ENCODE results near the gene CCDC102A.
"Not testable (repeated sequence)": the region's sequence is repeated elsewhere in the genome, so short reads cannot be mapped to it uniquely, and the experiment has no call there.

CCDC102A gene

GRCh38 chr16:57536306-57537193 lies at the start of gene CCDC102A:
TSS of gene CCDC102A (minus strand) at chr16:57536571. CDS start at chr16:57529177, 7,394 bp downstream.
- DNase-seq (ENCODE audit: low read depth in 2 of 2), result no peak

- no peak for DNase-seq (ENCODE audit: low read depth in 2 of 2)
Measured at GRCh38 chr16:57585051-57585687, 48.8 kb upstream of the CCDC102A start.

- DNase-seq (ENCODE audit: low read depth in 2 of 2), result no peak
Measured at GRCh38 chr16:57579361-57579665, 42.9 kb upstream of the CCDC102A start.

GRCh38 chr16:57578521-57579360 lies 42.4 kb upstream of the CCDC102A start:
- no peak for DNase-seq (ENCODE audit: low read depth in 2 of 2)

- DNase-seq (ENCODE audit: low read depth in 2 of 2), result no peak
Measured at GRCh38 chr16:57577691-57578224, 41.4 kb upstream of the CCDC102A start.

GRCh38 chr16:57577214-57577613 lies 40.8 kb upstream of the CCDC102A start:
- no peak for DNase-seq (ENCODE audit: low read depth in 2 of 2)

GRCh38 chr16:57576429-57576870 lies 40.1 kb upstream of the CCDC102A start:
- peak; percentile 62 to 84 for DNase-seq (ENCODE audit: low read depth in 2 of 2)

- DNase-seq (ENCODE audit: low read depth in 2 of 2), result no peak
Measured at GRCh38 chr16:57575468-57576277, 39.3 kb upstream of the CCDC102A start.

GRCh38 chr16:57574646-57575467 lies 38.5 kb upstream of the CCDC102A start:
- DNase-seq (ENCODE audit: low read depth in 2 of 2), result no peak

- no peak for DNase-seq (ENCODE audit: low read depth in 2 of 2)
Measured at GRCh38 chr16:57574086-57574485, 37.7 kb upstream of the CCDC102A start.

GRCh38 chr16:57572978-57573728 lies 36.8 kb upstream of the CCDC102A start:
- DNase-seq (ENCODE audit: low read depth in 2 of 2), result no peak

GRCh38 chr16:57571098-57571497 lies 34.7 kb upstream of the CCDC102A start:
- DNase-seq (ENCODE audit: low read depth in 2 of 2), result no peak

GRCh38 chr16:57570301-57571070 lies 34.1 kb upstream of the CCDC102A start:
- no peak for DNase-seq (ENCODE audit: low read depth in 2 of 2)

- DNase-seq (ENCODE audit: low read depth in 2 of 2), result no peak
Measured at GRCh38 chr16:57569306-57569946, 33.1 kb upstream of the CCDC102A start.

- DNase-seq (ENCODE audit: low read depth in 2 of 2), result not testable (repeated sequence)
Measured at GRCh38 chr16:57568772-57569171, 32.4 kb upstream of the CCDC102A start.

- no peak for DNase-seq (ENCODE audit: low read depth in 2 of 2)
Measured at GRCh38 chr16:57568173-57568678, 31.9 kb upstream of the CCDC102A start.

- DNase-seq (ENCODE audit: low read depth in 2 of 2), result no peak
Measured at GRCh38 chr16:57567691-57568090, 31.3 kb upstream of the CCDC102A start.

GRCh38 chr16:57566436-57566835 lies 30.1 kb upstream of the CCDC102A start:
- no peak for DNase-seq (ENCODE audit: low read depth in 2 of 2)
